Measurements from ENCODE around the gene CHN1.

The CHN1 gene

DNA sequence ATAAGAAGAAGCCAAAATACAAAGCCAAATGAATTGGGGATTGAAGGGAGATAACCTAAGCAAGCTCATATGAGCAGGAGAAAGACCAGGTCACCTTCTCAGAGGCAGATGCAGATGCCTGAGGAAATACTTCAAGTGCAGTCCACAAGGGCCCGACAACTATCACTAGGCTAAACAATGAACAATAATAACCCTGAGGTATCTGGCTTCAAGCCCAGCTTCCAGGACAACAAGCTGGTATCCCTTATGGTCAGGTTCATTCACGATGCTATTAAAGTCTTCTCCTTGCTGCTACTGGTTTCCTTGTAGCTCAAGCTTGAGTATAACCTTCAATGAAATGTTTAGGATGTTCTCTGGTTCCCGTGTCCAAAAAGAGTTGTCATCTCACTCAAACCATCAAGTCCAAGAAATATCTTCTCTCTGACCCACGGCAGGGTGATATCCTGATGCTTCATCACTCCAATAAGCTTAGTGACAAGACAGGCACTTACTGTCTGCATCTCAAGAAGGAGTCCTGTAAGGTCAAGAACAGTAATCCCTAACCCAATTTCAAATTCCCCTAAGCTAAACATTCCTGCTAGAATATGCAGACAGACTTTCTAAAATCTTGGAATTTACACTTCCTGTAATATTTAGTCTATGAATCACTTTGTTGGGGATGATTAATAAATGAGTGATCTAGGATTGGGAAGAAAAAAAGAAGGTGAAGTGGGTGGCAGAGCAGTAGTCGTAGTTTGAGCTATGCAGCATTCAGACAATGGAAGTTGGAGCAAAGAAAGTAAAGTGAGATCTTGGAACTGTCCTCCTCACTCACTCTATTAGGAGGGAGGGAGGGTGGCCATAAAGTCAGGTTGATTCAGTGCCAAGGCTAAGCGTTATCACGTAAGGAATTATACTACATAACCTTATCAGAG, 33.1 kb downstream of the CHN1 start:
- peaks cover 6% of the 10 kb centered on the region for H3K4me1 Mint-ChIP-seq (ENCODE audit: low read depth)
- no peak overlapping the region for H3K4me3 Mint-ChIP-seq
- no peaks in the 10 kb centered on the region for H3K36me3 Mint-ChIP-seq (ENCODE audit: low read depth)
- H3K27ac Mint-ChIP-seq: no peak overlapping the region
- H3K27me3 Mint-ChIP-seq: peaks cover 10% of the 10 kb centered on the region
- no peaks in the 10 kb centered on the region for H3K9me3 Mint-ChIP-seq

GRCh38 chr2:174970092-174970491, 35.1 kb downstream of the CHN1 start:
- H3K27ac Mint-ChIP-seq: no peak overlapping the region
- H3K9me3 Mint-ChIP-seq: no peaks in the 10 kb centered on the region
- no peak overlapping the region for H3K4me3 Mint-ChIP-seq
- H3K4me1 Mint-ChIP-seq (ENCODE audit: low read depth): peaks cover 6% of the 10 kb centered on the region
- no peaks in the 10 kb centered on the region for H3K36me3 Mint-ChIP-seq (ENCODE audit: low read depth)
- no peaks in the 10 kb centered on the region for H3K27me3 Mint-ChIP-seq

DNA sequence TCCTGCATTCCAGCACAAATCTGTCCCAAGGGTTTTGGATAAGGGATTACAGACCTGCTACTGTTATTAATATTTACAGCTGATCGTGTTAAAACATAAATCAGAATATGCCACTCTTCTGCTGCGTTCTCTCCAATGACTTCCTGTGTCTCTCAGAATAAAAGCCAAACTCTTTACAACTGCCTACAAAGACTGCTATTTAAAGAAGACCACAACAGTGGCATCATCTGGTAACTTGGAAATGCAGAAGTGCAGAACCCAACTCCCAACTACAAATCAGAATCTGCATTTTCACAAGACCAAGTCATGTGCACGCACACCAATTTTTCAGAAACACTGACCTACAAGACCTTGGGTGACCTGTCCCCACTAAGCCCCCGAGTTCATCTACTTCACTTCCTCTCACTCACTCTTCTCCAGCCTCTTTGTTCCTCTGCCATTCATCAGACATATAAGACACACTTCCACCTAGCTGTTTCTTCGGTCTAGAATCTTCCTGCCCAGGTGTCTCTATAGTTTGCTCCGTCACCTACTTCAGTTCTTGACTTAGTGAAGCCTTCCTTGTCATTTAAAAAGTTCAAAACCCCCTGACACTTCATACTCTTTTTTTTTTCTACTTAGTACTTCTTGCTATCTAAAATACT, 36.0 kb downstream of the CHN1 start:
- H3K36me3 Mint-ChIP-seq (ENCODE audit: low read depth): no peaks in the 10 kb centered on the region
- no peaks in the 10 kb centered on the region for H3K9me3 Mint-ChIP-seq
- H3K4me1 Mint-ChIP-seq (ENCODE audit: low read depth): peaks cover 6% of the 10 kb centered on the region
- no peak overlapping the region for H3K4me3 Mint-ChIP-seq
- H3K27ac Mint-ChIP-seq: no peak overlapping the region
- no peaks in the 10 kb centered on the region for H3K27me3 Mint-ChIP-seq

- Mint-ChIP-seq H3K4me3 (no peak overlapping the region), H3K27ac (no peak overlapping the region), H3K27me3 (peaks cover 7% of the 10 kb centered on the region), H3K4me1 (ENCODE audit: low read depth) (peaks cover 6% of the 10 kb centered on the region), H3K9me3 (no peaks in the 10 kb centered on the region), H3K36me3 (ENCODE audit: low read depth) (no peaks in the 10 kb centered on the region)
Observed at GRCh38 chr2:174967691-174968260, 37.4 kb downstream of the CHN1 start.

- Mint-ChIP-seq H3K36me3 (ENCODE audit: low read depth) (no peaks in the 10 kb centered on the region), H3K27ac (no peak overlapping the region), H3K4me3 (no peak overlapping the region), H3K9me3 (no peaks in the 10 kb centered on the region), H3K4me1 (ENCODE audit: low read depth) (peaks cover 6% of the 10 kb centered on the region), H3K27me3 (peaks cover 7% of the 10 kb centered on the region)
Observed at GRCh38 chr2:174967086-174967485, 38.1 kb downstream of the CHN1 start.

DNA sequence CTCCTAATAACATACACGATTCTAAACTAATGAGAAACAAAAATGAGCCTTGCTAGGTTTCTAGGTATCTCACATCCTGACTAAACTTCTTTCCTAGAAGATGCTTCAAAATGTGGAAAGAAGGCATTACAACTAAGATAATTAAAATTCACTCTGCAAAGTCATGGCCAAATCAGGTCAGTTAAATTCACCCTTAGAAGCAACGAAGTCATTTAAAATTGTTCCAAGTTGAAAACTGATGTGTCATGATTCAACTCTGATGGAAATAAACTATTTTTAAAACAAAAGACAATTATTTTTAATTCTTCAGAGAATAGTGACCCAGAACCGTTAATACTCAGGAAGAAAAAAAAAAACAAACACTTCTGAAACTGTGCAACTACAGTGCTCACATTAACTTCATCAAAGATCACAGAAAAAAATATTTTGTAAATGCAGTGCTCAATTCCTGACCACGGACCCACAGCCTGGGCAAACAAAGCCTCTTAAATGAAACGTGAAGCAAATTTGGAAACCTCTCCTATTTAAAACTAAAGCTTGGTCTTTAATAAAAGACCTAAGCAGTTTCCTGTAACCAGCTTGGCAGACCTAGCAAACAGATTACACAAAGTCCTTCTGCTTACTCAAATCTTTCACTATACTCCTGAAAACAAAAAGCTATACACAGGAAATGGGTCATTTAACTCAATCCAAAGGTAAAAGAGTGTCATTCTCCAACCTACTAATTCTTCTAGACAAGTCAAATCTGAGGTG, 39.0 kb downstream of the CHN1 start:
- Mint-ChIP-seq H3K4me3 (no peak overlapping the region), H3K36me3 (ENCODE audit: low read depth) (no peaks in the 10 kb centered on the region), H3K27ac (no peak overlapping the region), H3K4me1 (ENCODE audit: low read depth) (peaks cover 6% of the 10 kb centered on the region), H3K27me3 (peaks cover 7% of the 10 kb centered on the region), H3K9me3 (no peaks in the 10 kb centered on the region)

GRCh38 chr2:174965551-174965950, 39.6 kb downstream of the CHN1 start:
- peaks cover 6% of the 10 kb centered on the region for H3K4me1 Mint-ChIP-seq (ENCODE audit: low read depth)
- H3K27ac Mint-ChIP-seq: no peak overlapping the region
- H3K36me3 Mint-ChIP-seq (ENCODE audit: low read depth): no peaks in the 10 kb centered on the region
- peaks cover 7% of the 10 kb centered on the region for H3K27me3 Mint-ChIP-seq
- no peak overlapping the region for H3K4me3 Mint-ChIP-seq
- no peaks in the 10 kb centered on the region for H3K9me3 Mint-ChIP-seq

- Mint-ChIP-seq H3K36me3 (ENCODE audit: low read depth) (no peaks in the 10 kb centered on the region), H3K9me3 (no peaks in the 10 kb centered on the region), H3K4me3 (no peak overlapping the region), H3K27ac (no peak overlapping the region), H3K27me3 (peaks cover 7% of the 10 kb centered on the region), H3K4me1 (ENCODE audit: low read depth) (peaks cover 5% of the 10 kb centered on the region)
Observed at GRCh38 chr2:174964404-174964803, 40.8 kb downstream of the CHN1 start.

GRCh38 chr2:174963437-174964400, 41.5 kb downstream of the CHN1 start:
- Mint-ChIP-seq H3K27ac (no peak overlapping the region), H3K4me1 (ENCODE audit: low read depth) (no peaks in the 10 kb centered on the region), H3K36me3 (ENCODE audit: low read depth) (no peaks in the 10 kb centered on the region), H3K27me3 (peaks cover 7% of the 10 kb centered on the region), H3K4me3 (no peak overlapping the region), H3K9me3 (no peaks in the 10 kb centered on the region)

- H3K36me3 Mint-ChIP-seq (ENCODE audit: low read depth): no peaks in the 10 kb centered on the region
- H3K9me3 Mint-ChIP-seq: no peaks in the 10 kb centered on the region
- no peak overlapping the region for H3K27ac Mint-ChIP-seq
- no peak overlapping the region for H3K4me3 Mint-ChIP-seq
- no peaks in the 10 kb centered on the region for H3K4me1 Mint-ChIP-seq (ENCODE audit: low read depth)
- H3K27me3 Mint-ChIP-seq: peaks cover 7% of the 10 kb centered on the region
Observed at GRCh38 chr2:174959787-174960186, 45.4 kb downstream of the CHN1 start.

GRCh38 chr2:174957050-174957449, 48.1 kb downstream of the CHN1 start:
- Mint-ChIP-seq H3K27ac (no peak overlapping the region), H3K4me1 (ENCODE audit: low read depth) (no peaks in the 10 kb centered on the region), H3K4me3 (no peak overlapping the region), H3K36me3 (ENCODE audit: low read depth) (no peaks in the 10 kb centered on the region), H3K9me3 (no peaks in the 10 kb centered on the region), H3K27me3 (peaks cover 15% of the 10 kb centered on the region)

GRCh38 chr2:174952607-174953006, 52.6 kb downstream of the CHN1 start:
- no peak overlapping the region for H3K27ac Mint-ChIP-seq
- H3K4me1 Mint-ChIP-seq (ENCODE audit: low read depth): no peaks in the 10 kb centered on the region
- peaks cover 19% of the 10 kb centered on the region for H3K27me3 Mint-ChIP-seq

GRCh38 chr2:174951745-174952144, 53.4 kb downstream of the CHN1 start:
- Mint-ChIP-seq H3K4me3 (no peak overlapping the region), H3K4me1 (ENCODE audit: low read depth) (no peaks in the 10 kb centered on the region), H3K9me3 (no peaks in the 10 kb centered on the region), H3K27ac (no peak overlapping the region), H3K27me3 (peaks cover 19% of the 10 kb centered on the region), H3K36me3 (ENCODE audit: low read depth) (no peaks in the 10 kb centered on the region)

More at GRCh38 chr2:174952607-174953006, 52.6 kb downstream of the CHN1 start:
- Mint-ChIP-seq H3K36me3 (ENCODE audit: low read depth) (no peaks in the 10 kb centered on the region), H3K9me3 (no peaks in the 10 kb centered on the region), H3K4me3 (no peak overlapping the region)

All from stimulated activated naive CD8-positive, alpha-beta T cell treated with anti-CD3 and anti-CD28 coated beads, Interleukin-15, Interleukin-2, amounts not matched to agents 100 ng/mL and 50 ng/mL, for 24 hours (primary cell).